Measurements from ENCODE around the gene XRCC1. TPM values are rescaled to one million over a fixed set of nuclear protein-coding genes. Genes with fewer than 3 reads are reported as not detected.
A peak's percentile ranks its signal among the peaks of the same experiment; 100 is the strongest.

XRCC1 gene
- total RNA-seq, 1 experiment from 2014 or later, result 56.8 TPM

GRCh38 chr19:43595605-43595998 is 20.3 kb upstream of the XRCC1 start:
- H3K4me3 Mint-ChIP-seq (ENCODE audit: low read depth, unreplicated experiment), result peak overlapping the region; percentile 99
- CTCF ChIA-PET, result interaction anchor here (0.8 to 1.6 kb wide), 13 partner anchors 10 to 214 kb away, joined by 3 to 10 read pairs (median 4); partner anchors contain the start of gene PLAUR
- DNase-seq, result peak; percentile 26
- TF ChIP-seq CTCF (IDR thresholded peaks at IDR 0.05; ENCODE audit: unreplicated experiment), result no peak
- no peaks in the 10 kb centered on the region for H3K27me3 Mint-ChIP-seq (ENCODE audit: unreplicated experiment)
- peaks cover 31% of the 10 kb centered on the region for H3K4me1 Mint-ChIP-seq (ENCODE audit: low read depth, unreplicated experiment)
- intact Hi-C loops (cut with micrococcal nuclease; ENCODE audit: unreplicated experiment), result no loop called here
- peak overlapping the region; percentile 98 for H3K27ac Mint-ChIP-seq (ENCODE audit: unreplicated experiment)
- BruUV-seq (replicated peaks), result TSS peak; percentile 89
- no peaks in the 10 kb centered on the region for H3K9me3 Mint-ChIP-seq (ENCODE audit: low read depth, unreplicated experiment)
- peaks cover 65% of the 10 kb centered on the region for H3K36me3 Mint-ChIP-seq (ENCODE audit: insufficient read depth, unreplicated experiment)

DNA sequence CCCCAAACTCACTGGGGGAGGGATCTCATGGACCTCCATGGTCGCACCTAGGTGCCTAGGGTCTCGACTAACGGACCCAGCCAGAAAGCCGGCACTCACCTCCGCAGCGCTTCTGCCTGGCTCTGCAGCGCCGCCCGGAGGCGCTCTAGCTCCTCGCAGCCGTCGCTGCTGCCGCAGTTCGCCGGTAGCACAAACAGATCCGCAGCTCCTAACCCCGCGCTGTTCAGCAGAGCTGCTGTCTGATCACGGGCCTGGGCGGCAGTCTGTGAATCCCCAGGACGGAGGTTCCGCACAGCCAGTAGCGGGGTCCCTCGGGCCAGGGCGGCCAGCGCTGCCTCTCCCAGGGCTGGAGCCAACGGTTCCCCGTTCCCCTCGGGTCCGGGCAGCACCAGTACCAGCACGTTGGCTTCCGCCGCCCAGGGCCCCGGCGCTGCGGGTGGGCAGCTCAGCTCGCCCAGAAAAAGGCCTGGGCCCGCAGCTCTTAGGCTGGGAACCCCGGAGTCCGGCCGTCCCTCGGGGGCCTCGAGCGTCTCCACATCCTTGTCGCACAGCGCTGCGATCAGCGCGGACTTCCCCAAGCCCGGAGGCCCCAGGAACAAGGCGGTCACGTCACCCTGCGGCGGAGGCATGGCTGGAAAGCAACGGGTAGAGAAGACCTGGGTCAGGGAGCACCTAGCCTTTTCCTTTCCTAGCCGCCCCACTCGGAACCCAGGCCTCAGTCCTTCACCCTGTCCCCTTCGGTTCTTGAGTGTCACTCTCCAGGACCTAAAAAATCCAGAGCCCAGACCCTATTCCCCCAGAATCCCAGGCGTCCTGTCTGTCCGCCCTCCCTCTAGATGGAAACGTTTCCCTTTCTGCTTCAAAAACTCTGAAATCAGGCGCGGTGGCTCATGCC is 19.6 kb upstream of the XRCC1 start:
- DNase-seq, result peak; percentile 55
- TF ChIP-seq CTCF (IDR thresholded peaks at IDR 0.05; ENCODE audit: unreplicated experiment), result no peak
- no peaks in the 10 kb centered on the region for H3K9me3 Mint-ChIP-seq (ENCODE audit: low read depth, unreplicated experiment)
- H3K27ac Mint-ChIP-seq (ENCODE audit: unreplicated experiment), result peak overlapping the region; percentile 98
- CTCF ChIA-PET, result interaction anchor here (0.6 to 1.6 kb wide), 6 partner anchors 11 to 812 kb away, joined by 3 to 10 read pairs (median 5); partner anchors contain the start of gene PLAUR
- H3K36me3 Mint-ChIP-seq (ENCODE audit: insufficient read depth, unreplicated experiment), result peaks cover 67% of the 10 kb centered on the region
- H3K27me3 Mint-ChIP-seq (ENCODE audit: unreplicated experiment), result no peaks in the 10 kb centered on the region
- no TSS peak for BruUV-seq (replicated peaks)
- peak overlapping the region; percentile 99 for H3K4me3 Mint-ChIP-seq (ENCODE audit: low read depth, unreplicated experiment)
- intact Hi-C loops (cut with micrococcal nuclease; ENCODE audit: unreplicated experiment), result no loop called here
- peaks cover 31% of the 10 kb centered on the region for H3K4me1 Mint-ChIP-seq (ENCODE audit: low read depth, unreplicated experiment)

- Mint-ChIP-seq H3K4me3 (ENCODE audit: low read depth, unreplicated experiment) (peak overlapping the region; percentile 99), H3K27ac (ENCODE audit: unreplicated experiment) (no peak overlapping the region), H3K27me3 (ENCODE audit: unreplicated experiment) (no peaks in the 10 kb centered on the region), H3K4me1 (ENCODE audit: low read depth, unreplicated experiment) (peaks cover 31% of the 10 kb centered on the region), H3K36me3 (ENCODE audit: insufficient read depth, unreplicated experiment) (peaks cover 63% of the 10 kb centered on the region), H3K9me3 (ENCODE audit: low read depth, unreplicated experiment) (no peaks in the 10 kb centered on the region)
- BruUV-seq (replicated peaks), result no TSS peak
- CTCF ChIA-PET, result interaction anchor here (0.6 kb wide), 2 partner anchors 66 to 813 kb away, joined by 3 to 5 read pairs; no protein-coding TSS in a partner anchor
- DNase-seq, result no peak
- no peak for TF ChIP-seq CTCF (IDR thresholded peaks at IDR 0.05; ENCODE audit: unreplicated experiment)
- intact Hi-C loops (cut with micrococcal nuclease; ENCODE audit: unreplicated experiment), result no loop called here
Measured at GRCh38 chr19:43594081-43594697, 18.9 kb upstream of the XRCC1 start.

GRCh38 chr19:43592800-43593350 is 17.5 kb upstream of the XRCC1 start:
- Mint-ChIP-seq H3K9me3 (ENCODE audit: low read depth, unreplicated experiment) (no peaks in the 10 kb centered on the region), H3K4me3 (ENCODE audit: low read depth, unreplicated experiment) (peak overlapping the region; percentile 25), H3K36me3 (ENCODE audit: insufficient read depth, unreplicated experiment) (peaks cover 65% of the 10 kb centered on the region), H3K27me3 (ENCODE audit: unreplicated experiment) (no peaks in the 10 kb centered on the region), H3K4me1 (ENCODE audit: low read depth, unreplicated experiment) (peaks cover 25% of the 10 kb centered on the region), H3K27ac (ENCODE audit: unreplicated experiment) (no peak overlapping the region)
- BruUV-seq (replicated peaks), result no TSS peak
- intact Hi-C loops (cut with micrococcal nuclease; ENCODE audit: unreplicated experiment), result no loop called here
- TF ChIP-seq CTCF (IDR thresholded peaks at IDR 0.05; ENCODE audit: unreplicated experiment), result no peak
- DNase-seq, result no peak
- CTCF ChIA-PET, result no interaction called here
